HG03520 (cell line): ENCODE measurements around the gene ZSCAN9.

Experiments
- ATAC-seq: cut with Tn5 transposase; IDR thresholded peaks from one replicate; pipeline ENCODE4 v1.9.1; 2021; ENCODE audit warnings: mild to moderate bottlenecking, moderate library complexity; ENCODE audit not compliant: unreplicated experiment

Gene ZSCAN9

DNA sequence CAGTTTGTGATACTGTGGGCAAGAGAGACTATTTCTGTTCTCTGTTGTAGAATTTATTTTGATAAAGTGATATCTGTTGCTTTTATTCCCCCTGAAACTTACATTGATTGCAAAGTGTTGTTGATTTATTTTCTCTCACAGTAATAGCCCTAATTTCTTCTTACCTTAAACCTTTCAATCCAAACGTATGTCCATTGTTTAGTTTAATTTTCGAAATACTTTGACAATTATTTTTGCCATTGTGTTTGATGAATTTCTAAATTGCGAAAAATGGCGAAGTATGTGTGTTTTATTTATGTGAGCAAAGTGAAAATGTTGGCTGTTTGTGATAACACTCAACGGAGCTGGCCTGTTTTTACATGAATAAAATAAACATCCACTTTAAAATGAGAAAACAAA is 41.5 kb downstream of the ZSCAN9 start:
- no peak for ATAC-seq

DNA sequence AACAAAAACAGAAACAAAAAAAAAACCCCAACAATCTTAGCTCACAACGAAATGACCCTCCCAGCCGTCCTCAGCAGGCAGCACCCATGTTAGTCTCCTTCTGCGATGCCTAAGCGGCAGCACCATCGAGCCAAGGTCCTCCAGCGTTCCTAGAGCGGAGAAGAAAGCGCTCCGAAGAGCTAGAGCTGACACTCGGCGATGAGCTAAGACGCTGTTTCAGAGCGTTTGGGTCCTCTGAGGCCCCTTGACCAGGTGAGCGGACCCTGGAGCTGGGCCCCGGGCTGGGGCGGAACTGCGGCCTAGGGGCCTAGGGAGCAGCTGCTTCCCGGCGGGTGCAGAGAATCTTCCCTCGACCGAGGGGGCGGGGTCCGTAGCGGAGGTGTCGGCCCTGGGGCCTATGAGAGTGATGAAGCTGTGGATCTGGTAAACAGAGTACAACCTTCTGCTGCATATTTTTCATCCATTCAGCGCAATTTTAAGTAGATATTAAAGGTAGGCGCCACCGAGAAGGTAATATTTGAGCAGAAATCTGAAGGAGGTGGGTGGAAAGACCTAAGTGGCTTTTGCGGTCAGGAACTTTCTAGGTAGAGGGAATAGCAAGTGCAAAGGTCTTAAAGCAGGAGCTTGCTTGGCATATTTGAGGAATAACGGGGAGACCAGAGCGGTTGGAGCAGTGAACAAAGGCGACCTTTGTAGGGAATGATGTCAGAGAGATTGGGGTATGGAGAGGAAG is 42.1 kb downstream of the ZSCAN9 start, which contains the start of gene ZSCAN26:
ZSCAN26 (plus strand) TSS at position 182 of the 733 bp plus-strand sequence. CDS start 4,777 bp downstream, outside the sequence.
- ATAC-seq = peak; percentile 83

DNA sequence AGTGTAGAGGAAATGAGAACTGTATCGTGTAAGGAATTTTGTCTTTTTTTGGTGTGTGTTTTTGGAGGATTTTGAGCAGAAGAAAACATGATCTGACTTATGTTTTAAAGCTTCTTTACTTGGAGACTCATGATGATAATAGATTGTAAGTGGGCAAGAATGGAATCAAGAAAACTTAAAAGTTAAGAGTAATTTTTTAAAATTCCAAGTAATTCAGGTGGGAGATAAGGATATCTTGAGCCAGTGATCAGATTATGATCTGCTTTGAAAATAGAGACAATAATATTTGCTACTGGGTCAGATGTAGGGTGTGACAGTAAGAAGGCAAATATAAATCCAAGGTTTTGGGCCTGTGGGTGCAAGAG is 42.6 kb downstream of the ZSCAN9 start:
- ATAC-seq = no peak

DNA sequence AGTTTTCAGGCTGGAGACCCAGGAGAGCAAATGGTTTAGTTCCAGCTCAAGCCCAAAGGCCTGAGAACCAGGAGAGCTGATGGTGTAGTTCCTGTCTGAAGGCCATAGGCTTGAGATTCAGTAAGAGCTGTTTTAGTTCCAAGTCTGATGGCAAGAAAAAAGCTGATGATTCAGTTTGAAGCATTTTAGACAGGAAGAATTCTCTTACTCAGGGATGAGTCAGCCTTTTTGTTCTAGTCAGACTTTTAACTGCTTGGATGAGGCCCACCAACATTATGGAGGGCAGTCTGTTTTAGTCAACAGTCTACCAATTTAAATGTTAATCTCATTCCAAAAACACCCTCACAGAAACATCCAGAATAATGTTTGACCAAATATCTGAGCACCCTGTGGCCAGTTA is 44.4 kb downstream of the ZSCAN9 start:
- no peak for ATAC-seq

DNA sequence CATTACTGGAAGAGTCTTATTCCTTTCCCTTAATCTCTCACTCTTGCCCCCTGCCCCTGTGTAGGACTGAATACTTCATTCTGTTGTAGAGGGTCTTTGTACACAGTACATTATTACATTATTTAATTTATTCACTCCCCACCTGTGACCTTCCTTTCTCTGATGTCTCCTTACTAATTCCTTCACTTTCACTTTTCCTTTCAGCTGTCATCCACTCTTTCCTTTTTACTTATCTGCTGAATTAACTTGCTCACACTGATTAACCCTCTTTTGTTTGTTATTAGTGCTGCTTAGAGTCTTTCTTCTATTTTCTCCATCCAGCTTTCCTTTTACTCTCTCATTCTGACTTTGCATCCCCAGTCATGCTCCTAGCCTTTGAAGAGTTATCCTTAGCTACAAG is 49.8 kb downstream of the ZSCAN9 start:
- ATAC-seq = no peak

DNA sequence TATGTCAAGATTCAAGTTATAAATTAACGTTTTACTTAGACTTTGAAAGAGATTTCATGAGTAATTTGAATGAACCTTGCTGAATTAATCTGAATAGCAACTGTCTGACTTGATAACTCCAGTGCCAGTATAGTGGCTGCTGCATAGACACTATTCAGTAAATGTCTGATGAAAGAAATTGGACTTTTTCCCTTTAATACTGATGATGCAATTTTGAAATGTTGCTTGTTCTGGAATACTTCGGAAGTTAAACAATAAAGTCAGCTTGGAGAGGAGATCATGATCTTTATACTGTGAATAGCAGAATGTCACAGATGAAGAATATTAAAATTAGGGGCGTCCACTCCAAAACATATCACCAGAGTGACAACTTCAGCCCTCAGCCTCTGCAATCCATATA is 52.7 kb downstream of the ZSCAN9 start:
- no peak for ATAC-seq

DNA sequence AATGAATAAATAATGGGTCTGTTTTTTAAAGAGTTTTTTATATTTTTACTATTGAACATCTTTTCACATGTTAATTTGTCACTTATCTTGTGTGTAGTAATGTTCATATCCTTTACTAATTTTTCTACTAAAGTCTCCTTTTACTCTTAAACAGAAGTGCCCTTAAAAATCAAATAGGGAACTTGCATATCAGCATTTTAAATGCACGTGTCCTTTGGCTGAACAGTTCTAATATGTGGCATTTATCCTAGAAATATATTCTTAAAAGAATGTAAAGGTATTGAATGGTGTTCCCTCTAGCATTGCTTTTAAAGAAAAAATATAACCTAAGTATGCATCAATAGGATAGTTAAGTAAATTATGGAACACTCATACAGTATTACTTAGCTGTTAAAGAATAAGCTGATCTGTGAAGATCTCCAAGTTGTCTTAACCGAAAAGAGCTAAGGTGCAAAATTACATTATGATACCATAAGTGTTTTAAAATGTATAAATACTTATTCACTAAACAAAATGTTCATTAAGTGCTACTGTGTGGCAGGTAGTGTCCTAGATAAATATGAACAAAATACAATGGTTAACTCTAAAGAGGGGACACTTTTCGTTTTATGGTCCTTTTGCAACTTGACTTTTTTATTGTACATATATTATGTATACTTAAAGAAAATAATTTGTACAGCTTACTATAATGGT is 55.7 kb downstream of the ZSCAN9 start:
- no peak for ATAC-seq

DNA sequence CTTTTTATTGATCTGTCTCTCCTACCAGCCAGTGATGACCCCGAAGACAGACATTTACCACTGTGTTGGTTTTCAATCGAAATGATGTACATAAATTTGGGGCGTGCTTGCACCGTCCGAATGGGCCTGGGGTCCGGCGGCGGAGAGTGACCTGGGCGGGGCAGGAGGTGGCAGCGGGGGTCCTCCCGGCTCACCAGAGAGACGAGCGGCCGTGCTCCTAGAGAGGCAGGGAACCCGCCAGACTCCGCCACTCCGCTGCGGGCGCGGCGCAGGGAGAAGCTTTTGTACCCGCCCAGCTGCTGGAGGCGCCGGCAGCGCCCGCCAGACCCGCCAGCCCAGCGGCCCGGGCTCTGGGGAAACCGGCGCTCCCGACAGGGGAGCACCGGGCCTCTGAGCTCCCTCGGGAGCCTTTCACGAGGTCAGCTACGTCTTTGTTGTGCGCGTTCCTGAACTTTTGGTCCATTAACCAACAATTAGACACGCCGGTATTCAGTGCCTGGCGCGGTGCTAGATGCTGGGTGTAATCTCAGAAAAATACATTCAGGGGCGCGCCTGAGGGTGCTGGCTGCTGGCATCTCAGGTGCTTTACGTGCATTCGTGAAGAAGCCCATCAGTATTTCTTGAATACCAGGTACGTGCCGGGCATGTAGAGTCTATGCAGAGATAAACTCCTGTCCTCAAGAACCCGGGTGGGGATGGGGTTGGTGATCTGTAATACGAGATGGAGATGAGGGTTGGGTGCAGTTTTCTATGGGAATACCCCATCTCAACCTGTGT is 56.4 kb downstream of the ZSCAN9 start, which contains the start of gene PGBD1:
PGBD1 (plus strand) TSS at position 285 of the 777 bp plus-strand sequence. CDS start 2,242 bp downstream, outside the sequence.
- ATAC-seq = peak; percentile 78

DNA sequence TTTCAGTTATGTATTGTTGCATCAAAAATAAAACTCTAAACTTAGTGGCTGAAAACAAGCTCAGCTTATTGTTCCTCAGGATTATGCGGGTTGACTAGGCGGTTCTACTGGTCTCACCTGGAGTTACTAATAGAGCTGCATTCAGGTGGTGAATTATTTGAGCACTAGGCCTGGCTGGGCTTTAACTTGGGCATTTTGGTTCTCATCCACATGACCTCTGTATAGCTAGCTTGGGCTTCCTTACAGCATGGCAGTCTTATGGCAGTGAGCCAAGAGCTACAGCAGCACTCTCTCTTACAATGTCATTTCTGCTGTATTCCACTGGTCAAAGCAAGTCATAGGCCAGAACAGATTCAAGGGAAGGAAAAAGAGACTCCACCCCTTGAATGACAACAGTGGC is 57.9 kb downstream of the ZSCAN9 start:
- ATAC-seq = no peak
